ENCODE measurements around the gene ZBTB3. TPM values are rescaled to one million over a fixed set of nuclear protein-coding genes. Genes with fewer than 3 reads are reported as not detected.

The ZBTB3 gene
- total RNA-seq, 4 donors from 2014 or later: 8.4 to 20.9 (median 14.0) TPM

DNA sequence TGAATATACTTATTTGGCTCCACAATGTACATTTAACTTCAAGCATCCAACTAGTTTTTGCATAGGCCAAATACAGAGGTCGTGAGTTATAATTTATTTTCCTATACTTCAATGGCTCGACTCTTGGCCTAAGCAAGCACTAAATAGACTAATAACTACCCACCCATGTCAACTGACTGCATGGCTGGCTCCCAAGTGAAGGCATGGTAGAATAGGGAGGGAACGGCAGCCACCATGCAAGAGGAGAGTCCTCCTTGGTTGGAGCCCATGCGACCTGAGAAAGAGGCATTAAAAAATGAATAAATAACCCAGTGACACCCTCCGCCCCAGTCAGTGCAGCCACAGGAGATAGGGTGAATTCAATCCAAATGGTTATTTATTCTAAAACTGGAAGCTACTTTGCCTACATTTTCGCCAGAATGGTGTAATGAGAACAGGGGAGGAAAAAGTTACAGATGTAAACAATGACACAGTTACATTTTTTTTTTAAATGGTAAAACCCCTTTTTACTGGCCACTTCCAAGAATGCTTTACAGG is 41.6 kb downstream of the ZBTB3 start:
- Histone ChIP-seq H3K4me3 (no peak overlapping the region), H3K27me3 (no peaks in the 10 kb centered on the region), H3K9me3 (no peaks in the 10 kb centered on the region), H3K36me3 (peaks cover 0 to 48% (median 9%) of the 10 kb centered on the region in 4 donors), H3K27ac (peak overlapping the region; percentile 62 to 68 (median 66)), H3K4me1 (peaks cover 14 to 46% (median 22%) of the 10 kb centered on the region in 4 donors)
- in situ Hi-C loops (cut with MboI; ENCODE audit: low pct_ligation_motif_present in 1 of 4, low pct_unique_long_range_greater_than_20kb in 1 of 4, low sequenced_read_pairs in 3 of 4) (no loop called here), intact Hi-C loops (cut with DNase I; ENCODE audit: low total_unique reads) (no loop called here)
- DNase-seq: no peak
- 77 to 87% methylated on average over 4 to 6 of the region's 6 CpGs for WGBS, 2 donors (ENCODE audit: low coverage in 1 of 2)
- no peak for TF ChIP-seq EP300 (IDR thresholded peaks at IDR 0.05; ENCODE audit: low read depth)
- TF ChIP-seq, protein P1, sequence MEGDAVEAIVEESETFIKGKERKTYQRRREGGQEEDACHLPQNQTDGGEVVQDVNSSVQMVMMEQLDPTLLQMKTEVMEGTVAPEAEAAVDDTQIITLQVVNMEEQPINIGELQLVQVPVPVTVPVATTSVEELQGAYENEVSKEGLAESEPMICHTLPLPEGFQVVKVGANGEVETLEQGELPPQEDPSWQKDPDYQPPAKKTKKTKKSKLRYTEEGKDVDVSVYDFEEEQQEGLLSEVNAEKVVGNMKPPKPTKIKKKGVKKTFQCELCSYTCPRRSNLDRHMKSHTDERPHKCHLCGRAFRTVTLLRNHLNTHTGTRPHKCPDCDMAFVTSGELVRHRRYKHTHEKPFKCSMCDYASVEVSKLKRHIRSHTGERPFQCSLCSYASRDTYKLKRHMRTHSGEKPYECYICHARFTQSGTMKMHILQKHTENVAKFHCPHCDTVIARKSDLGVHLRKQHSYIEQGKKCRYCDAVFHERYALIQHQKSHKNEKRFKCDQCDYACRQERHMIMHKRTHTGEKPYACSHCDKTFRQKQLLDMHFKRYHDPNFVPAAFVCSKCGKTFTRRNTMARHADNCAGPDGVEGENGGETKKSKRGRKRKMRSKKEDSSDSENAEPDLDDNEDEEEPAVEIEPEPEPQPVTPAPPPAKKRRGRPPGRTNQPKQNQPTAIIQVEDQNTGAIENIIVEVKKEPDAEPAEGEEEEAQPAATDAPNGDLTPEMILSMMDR (IDR thresholded peaks at IDR 0.05): no peak
- TF ChIP-seq POLR2A (IDR thresholded peaks at IDR 0.05): no peak
- TF ChIP-seq POLR2AphosphoS5 (IDR thresholded peaks at IDR 0.05): no peak

DNA sequence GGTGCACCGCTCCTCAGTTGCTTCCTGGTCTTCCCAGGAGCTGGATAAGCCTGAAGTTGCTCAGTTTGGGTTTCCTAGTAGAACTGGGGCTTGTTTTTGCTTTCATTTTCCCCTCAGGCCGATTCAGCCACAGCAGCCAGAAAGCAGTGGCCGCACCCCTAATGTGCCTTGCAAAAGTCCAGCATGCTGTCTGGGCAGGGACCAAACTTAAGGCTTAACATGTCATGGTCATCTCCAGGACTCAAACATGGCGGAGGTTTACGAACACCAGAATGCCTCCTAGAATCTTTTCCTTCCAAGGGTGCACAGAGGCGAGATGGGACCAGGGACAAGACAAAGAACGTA is 44.0 kb downstream of the ZBTB3 start:
- Histone ChIP-seq H3K27me3 (no peaks in the 10 kb centered on the region), H3K9me3 (no peaks in the 10 kb centered on the region), H3K4me1 (peaks cover 32 to 62% (median 36%) of the 10 kb centered on the region in 4 donors), H3K27ac (peak overlapping the region; percentile 93 to 98 (median 96)), H3K36me3 (peaks cover 0 to 24% (median 0%) of the 10 kb centered on the region in 4 donors), H3K4me3 (peak overlapping the region; percentile 50 to 71 (median 53))
- in situ Hi-C loops (cut with MboI; ENCODE audit: low pct_ligation_motif_present in 1 of 4, low pct_unique_long_range_greater_than_20kb in 1 of 4, low sequenced_read_pairs in 3 of 4): no loop called here
- 62% methylated on average over 7 of the region's 7 CpGs; no CpG with 5 or more reads in 1 of the 2 donors for WGBS, 2 donors (ENCODE audit: low coverage in 1 of 2)
- TF ChIP-seq, protein P1 (IDR thresholded peaks at IDR 0.05): no peak
- TF ChIP-seq POLR2A (IDR thresholded peaks at IDR 0.05) (no peak), POLR2AphosphoS5 (IDR thresholded peaks at IDR 0.05) (no peak), EP300 (IDR thresholded peaks at IDR 0.05; ENCODE audit: low read depth) (no peak)
- no peak for DNase-seq
- intact Hi-C loops (cut with DNase I; ENCODE audit: low total_unique reads): no loop called here

GRCh38 chr11:62709247-62710000 is 44.5 kb downstream of the ZBTB3 start:
- TF ChIP-seq, protein P1 (IDR thresholded peaks at IDR 0.05): peak in 3 of 5 experiments; percentile 15 to 30 (median 17)
- peak; percentile 45 to 91 (median 88) for TF ChIP-seq POLR2AphosphoS5 (IDR thresholded peaks at IDR 0.05)
- TF ChIP-seq POLR2A (IDR thresholded peaks at IDR 0.05): peak; percentile 92
- no peak for TF ChIP-seq EP300 (IDR thresholded peaks at IDR 0.05; ENCODE audit: low read depth)
- intact Hi-C loops (cut with DNase I; ENCODE audit: low total_unique reads) (no loop called here), in situ Hi-C loops (cut with MboI; ENCODE audit: low pct_ligation_motif_present in 1 of 4, low pct_unique_long_range_greater_than_20kb in 1 of 4, low sequenced_read_pairs in 3 of 4) (no loop called here)
- no peaks in the 10 kb centered on the region for H3K9me3 ChIP-seq
- H3K27me3 ChIP-seq: no peaks in the 10 kb centered on the region
- H3K27ac ChIP-seq: peak overlapping the region; percentile 93 to 98 (median 96)
- peaks cover 33 to 63% (median 40%) of the 10 kb centered on the region in 4 donors for H3K4me1 ChIP-seq
- H3K4me3 ChIP-seq: peak overlapping the region; percentile 50 to 71 (median 53)
- peaks cover 0 to 20% (median 0%) of the 10 kb centered on the region in 4 donors for H3K36me3 ChIP-seq
- DNase-seq: peak; percentile 98
- WGBS, 2 donors (ENCODE audit: low coverage in 1 of 2): 0 to 2% methylated on average over 15 to 47 of the region's 47 CpGs

GRCh38 chr11:62708793-62709192 is 45.2 kb downstream of the ZBTB3 start:
- intact Hi-C loops (cut with DNase I; ENCODE audit: low total_unique reads) (no loop called here), in situ Hi-C loops (cut with MboI; ENCODE audit: low pct_ligation_motif_present in 1 of 4, low pct_unique_long_range_greater_than_20kb in 1 of 4, low sequenced_read_pairs in 3 of 4) (no loop called here)
- Histone ChIP-seq H3K27me3 (no peaks in the 10 kb centered on the region), H3K4me1 (peaks cover 33 to 57% (median 40%) of the 10 kb centered on the region in 4 donors), H3K36me3 (peaks cover 0 to 14% (median 0%) of the 10 kb centered on the region in 4 donors), H3K9me3 (no peaks in the 10 kb centered on the region), H3K4me3 (peak overlapping the region; percentile 30 to 71 (median 51)), H3K27ac (peak overlapping the region; percentile 93 to 98 (median 96))
- WGBS, 2 donors (ENCODE audit: low coverage in 1 of 2): 0 to 2% methylated on average over 2 to 7 of the region's 7 CpGs
- no peak for TF ChIP-seq POLR2AphosphoS5 (IDR thresholded peaks at IDR 0.05)
- TF ChIP-seq, protein P1 (IDR thresholded peaks at IDR 0.05): no peak
- TF ChIP-seq POLR2A (IDR thresholded peaks at IDR 0.05): no peak
- TF ChIP-seq EP300 (IDR thresholded peaks at IDR 0.05; ENCODE audit: low read depth): no peak
- peak; percentile 54 for DNase-seq
